K562 (cell line): ENCODE data around the gene HFE. TPM values are rescaled to one million over a fixed set of nuclear protein-coding genes. Genes with fewer than 3 reads are reported as not detected.
"Not testable (repeated sequence)": the region's sequence is repeated elsewhere in the genome, so short reads cannot be mapped to it uniquely, and the experiment has no call there.

ENCODE experiments used
- ARID1B ChIP-seq: fragments of 450-650 bp; IDR thresholded peaks from 2 replicates; pipeline ENCODE4 v1.6.1; 2016; ENCODE audit warnings: antibody characterized with exemption, mild to moderate bottlenecking, inconsistent platforms
- CREM ChIP-seq: IDR thresholded peaks from 2 replicates; pipeline ENCODE4 v1.6.1; 2014; ENCODE audit warnings: antibody characterized with exemption, low read depth
- JUN ChIP-seq, 2 experiments: sonication (generic) in 1 of 2; formaldehyde crosslinking in 1 of 2; IDR thresholded peaks; 2 replicates each; pipeline versions ENCODE4 v1.6.1 to v1.8.0; 2012 to 2022; ENCODE audit warnings: borderline replicate concordance in 2 of 2, mild to moderate bottlenecking in 2 of 2, improper control_type of control experiment in 1 of 2, low read depth in 1 of 2, low read length in 1 of 2, missing genetic modification reagents in 1 of 2
- KDM1A ChIP-seq, 2 experiments: fragments of 450-650 bp; IDR thresholded peaks; 2 replicates each; pipeline ENCODE4 v1.6.1; 2016; ENCODE audit warnings: mild to moderate bottlenecking in 2 of 2
- NCOR1 ChIP-seq: fragments of 450-650 bp; IDR thresholded peaks from 2 replicates; pipeline ENCODE4 v1.6.1; 2016; ENCODE audit warnings: mild to moderate bottlenecking, moderate library complexity
- NR2C1 ChIP-seq, 2 experiments: fragments of 450-650 bp; IDR thresholded peaks; 2 replicates each; pipeline ENCODE4 v1.6.1; 2017; ENCODE audit warnings: mild to moderate bottlenecking in 2 of 2, antibody characterized with exemption in 1 of 2, inconsistent platforms in 1 of 2, missing compliant biosample characterization in 1 of 2, missing genetic modification characterization in 1 of 2
- NR2C2 ChIP-seq, 2 experiments: fragments of 200-800 bp in 1 of 2; sonication (Bioruptor generic) in 1 of 2; sonication (generic) in 1 of 2; formaldehyde crosslinking in 1 of 2; IDR thresholded peaks; 2 replicates each; pipeline versions ENCODE4 v1.6.1 to v1.8.0; 2016 to 2022; ENCODE audit warnings: mild to moderate bottlenecking in 1 of 2, missing compliant biosample characterization in 1 of 2, missing genetic modification characterization in 1 of 2, missing genetic modification reagents in 1 of 2
- SMAD4 ChIP-seq: fragments of 250-450 bp; sonication (Bioruptor Pico); conservative IDR thresholded peaks from 2 replicates; pipeline ENCODE4 v1.8.0; 2021; ENCODE audit warnings: inconsistent platforms, mild to moderate bottlenecking, moderate library complexity
- SOX6 ChIP-seq: fragments of 450-650 bp; IDR thresholded peaks from 2 replicates; pipeline ENCODE4 v1.6.1; 2014; ENCODE audit warnings: mild to moderate bottlenecking
- STAT5A ChIP-seq: IDR thresholded peaks from 2 replicates; pipeline ENCODE4 v1.6.1; 2012; ENCODE audit warnings: low read length, inconsistent platforms, borderline replicate concordance
- TAF9B ChIP-seq: fragments of 450-650 bp; IDR thresholded peaks from 2 replicates; pipeline ENCODE4 v1.6.1; 2018; ENCODE audit warnings: mild to moderate bottlenecking; ENCODE audit not compliant: partially characterized antibody
- TRIM24 ChIP-seq, 2 experiments: fragments of 450-650 bp; IDR thresholded peaks; 2 replicates each; pipeline ENCODE4 v1.6.1; 2016
- ZNF644 ChIP-seq: fragments of 200-800 bp; sonication (Bioruptor generic); IDR thresholded peaks from 2 replicates; pipeline ENCODE4 v1.6.1; 2016; ENCODE audit warnings: low read depth, missing genetic modification characterization, missing compliant biosample characterization
- polyA plus RNA-seq, 8 experiments: library from polyadenylated mRNA; depleted of rRNA in 4 of 8; stranded (reverse) in 5 of 8; unstranded in 3 of 8; fragments of >200 nt; fragmentation: Nextera tagmentation in 2 of 8; fragmentation: Illumina TruSeq in 1 of 8; extraction: Ambion mirVana in 2 of 8; extraction: Trizol in 1 of 8; gene quantifications; 2 replicates each; pipeline versions ENCODE4 v1.2.1 to v1.2.3, GENCODE V29; 2011 to 2014; ENCODE audit warnings: inconsistent platforms in 1 of 8, missing spikeins in 1 of 8
- total RNA-seq, 7 experiments: library from RNA; depleted of rRNA in 6 of 7; stranded (reverse); fragments of >200 nt in 6 of 7; fragmentation: Illumina TruSeq in 2 of 7; extraction: Trizol in 2 of 7; gene quantifications; 2 replicates each; pipeline versions ENCODE4 v1.2.1 to v1.2.3, GENCODE V29; 2011 to 2021; ENCODE audit warnings: low replicate concordance in 1 of 7
- TF ChIP-seq, protein P1 (sequence below): sonication (generic); formaldehyde crosslinking; IDR thresholded peaks from 2 replicates; pipeline ENCODE4 v1.8.1; 2023; ENCODE audit warnings: mild to moderate bottlenecking, missing genetic modification reagents
- TF ChIP-seq, protein P2 (sequence below): fragments of 450-650 bp; IDR thresholded peaks from 2 replicates; pipeline ENCODE4 v1.6.1; 2016; ENCODE audit warnings: borderline replicate concordance
- TF ChIP-seq, protein P3 (sequence below): fragments of 450-650 bp; IDR thresholded peaks from 2 replicates; pipeline ENCODE4 v1.6.1; 2014; ENCODE audit warnings: low read depth, mild to moderate bottlenecking, moderate library complexity, borderline replicate concordance
- TF ChIP-seq, protein P4 (sequence below), 2 experiments: fragments of 450-650 bp in 1 of 2; sonication (generic) in 1 of 2; formaldehyde crosslinking in 1 of 2; IDR thresholded peaks in 1 of 2; conservative IDR thresholded peaks in 1 of 2; 2 replicates each; pipeline versions ENCODE4 v1.6.1 to v1.8.1; 2016 to 2023; ENCODE audit warnings: mild to moderate bottlenecking in 2 of 2, moderate library complexity in 2 of 2, inconsistent platforms in 1 of 2, missing genetic modification reagents in 1 of 2
- TF ChIP-seq, protein P5 (sequence below): fragments of 450-650 bp; IDR thresholded peaks from 2 replicates; pipeline ENCODE4 v1.6.1; 2016; ENCODE audit warnings: antibody characterized with exemption

The HFE gene
- total and polyA plus RNA-seq, 9 of the 15 experiments (the other 6 are each of a cell fraction or from before 2014, with no cell fraction given): 0.14 to 1.2 (median 0.76) TPM

DNA sequence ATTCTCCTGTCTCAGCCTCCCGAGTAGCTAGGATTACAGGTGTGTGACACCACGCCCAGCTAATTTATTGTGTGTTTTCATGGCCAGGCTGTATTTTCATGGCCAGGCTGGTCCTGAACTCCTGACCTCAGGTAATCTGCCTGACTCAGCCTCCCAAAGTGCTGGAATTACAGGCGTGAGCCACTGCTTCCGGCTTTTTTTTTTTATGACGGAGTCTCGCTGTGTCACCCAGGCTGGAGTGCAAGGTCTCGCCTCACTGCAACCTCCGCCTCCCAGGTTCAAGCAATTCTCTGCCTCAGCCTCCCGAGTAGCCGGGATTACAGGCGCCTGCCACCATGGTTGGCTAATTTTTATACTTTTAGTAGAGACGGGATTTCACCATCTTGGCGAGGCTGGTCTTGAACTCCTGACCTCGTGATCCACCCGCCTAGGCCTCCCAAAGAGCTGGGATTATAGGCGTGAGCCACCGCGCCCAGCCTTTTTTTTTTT lies 34.4 kb upstream of the HFE start (continued):
- 0 out of 2 replicates have a peak, but pooled peaks have one; percentile 58 for TF ChIP-seq NCOR1
- TF ChIP-seq, protein P1, sequence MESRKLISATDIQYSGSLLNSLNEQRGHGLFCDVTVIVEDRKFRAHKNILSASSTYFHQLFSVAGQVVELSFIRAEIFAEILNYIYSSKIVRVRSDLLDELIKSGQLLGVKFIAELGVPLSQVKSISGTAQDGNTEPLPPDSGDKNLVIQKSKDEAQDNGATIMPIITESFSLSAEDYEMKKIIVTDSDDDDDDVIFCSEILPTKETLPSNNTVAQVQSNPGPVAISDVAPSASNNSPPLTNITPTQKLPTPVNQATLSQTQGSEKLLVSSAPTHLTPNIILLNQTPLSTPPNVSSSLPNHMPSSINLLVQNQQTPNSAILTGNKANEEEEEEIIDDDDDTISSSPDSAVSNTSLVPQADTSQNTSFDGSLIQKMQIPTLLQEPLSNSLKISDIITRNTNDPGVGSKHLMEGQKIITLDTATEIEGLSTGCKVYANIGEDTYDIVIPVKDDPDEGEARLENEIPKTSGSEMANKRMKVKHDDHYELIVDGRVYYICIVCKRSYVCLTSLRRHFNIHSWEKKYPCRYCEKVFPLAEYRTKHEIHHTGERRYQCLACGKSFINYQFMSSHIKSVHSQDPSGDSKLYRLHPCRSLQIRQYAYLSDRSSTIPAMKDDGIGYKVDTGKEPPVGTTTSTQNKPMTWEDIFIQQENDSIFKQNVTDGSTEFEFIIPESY (CRISPR knock-in tag): peak; percentile 93
- peak; percentile 31 for TF ChIP-seq TAF9B
- TF ChIP-seq CREM: 0 out of 2 replicates have a peak, but pooled peaks have one; percentile 32
- TF ChIP-seq SOX6: 0 out of 2 replicates have a peak, but pooled peaks have one; percentile 36
- 0 out of 2 replicates have a peak, but pooled peaks have one; percentile 6 for TF ChIP-seq JUN (IDR thresholded peaks at IDR 0.05; ENCODE audit: borderline replicate concordance, low read depth, low read length)
- not testable (repeated sequence) for TF ChIP-seq JUN (CRISPR knock-in tag; IDR thresholded peaks at IDR 0.05; ENCODE audit: borderline replicate concordance); NR2C1 (IDR thresholded peaks at IDR 0.05); NR2C2 (CRISPR knock-in tag; IDR thresholded peaks at IDR 0.05)
- TF ChIP-seq, protein P2, sequence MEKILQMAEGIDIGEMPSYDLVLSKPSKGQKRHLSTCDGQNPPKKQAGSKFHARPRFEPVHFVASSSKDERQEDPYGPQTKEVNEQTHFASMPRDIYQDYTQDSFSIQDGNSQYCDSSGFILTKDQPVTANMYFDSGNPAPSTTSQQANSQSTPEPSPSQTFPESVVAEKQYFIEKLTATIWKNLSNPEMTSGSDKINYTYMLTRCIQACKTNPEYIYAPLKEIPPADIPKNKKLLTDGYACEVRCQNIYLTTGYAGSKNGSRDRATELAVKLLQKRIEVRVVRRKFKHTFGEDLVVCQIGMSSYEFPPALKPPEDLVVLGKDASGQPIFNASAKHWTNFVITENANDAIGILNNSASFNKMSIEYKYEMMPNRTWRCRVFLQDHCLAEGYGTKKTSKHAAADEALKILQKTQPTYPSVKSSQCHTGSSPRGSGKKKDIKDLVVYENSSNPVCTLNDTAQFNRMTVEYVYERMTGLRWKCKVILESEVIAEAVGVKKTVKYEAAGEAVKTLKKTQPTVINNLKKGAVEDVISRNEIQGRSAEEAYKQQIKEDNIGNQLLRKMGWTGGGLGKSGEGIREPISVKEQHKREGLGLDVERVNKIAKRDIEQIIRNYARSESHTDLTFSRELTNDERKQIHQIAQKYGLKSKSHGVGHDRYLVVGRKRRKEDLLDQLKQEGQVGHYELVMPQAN: peak; percentile 35; the same call in 1 of the 2 replicates
- peak; percentile 65 for TF ChIP-seq SMAD4
- TF ChIP-seq NR2C1 (tag; IDR thresholded peaks at IDR 0.05): peak; percentile 16; the same call in 1 of the 2 replicates
- 0 out of 2 replicates have a peak, but pooled peaks have one; percentile 6 for TF ChIP-seq STAT5A
- TF ChIP-seq, protein P3, sequence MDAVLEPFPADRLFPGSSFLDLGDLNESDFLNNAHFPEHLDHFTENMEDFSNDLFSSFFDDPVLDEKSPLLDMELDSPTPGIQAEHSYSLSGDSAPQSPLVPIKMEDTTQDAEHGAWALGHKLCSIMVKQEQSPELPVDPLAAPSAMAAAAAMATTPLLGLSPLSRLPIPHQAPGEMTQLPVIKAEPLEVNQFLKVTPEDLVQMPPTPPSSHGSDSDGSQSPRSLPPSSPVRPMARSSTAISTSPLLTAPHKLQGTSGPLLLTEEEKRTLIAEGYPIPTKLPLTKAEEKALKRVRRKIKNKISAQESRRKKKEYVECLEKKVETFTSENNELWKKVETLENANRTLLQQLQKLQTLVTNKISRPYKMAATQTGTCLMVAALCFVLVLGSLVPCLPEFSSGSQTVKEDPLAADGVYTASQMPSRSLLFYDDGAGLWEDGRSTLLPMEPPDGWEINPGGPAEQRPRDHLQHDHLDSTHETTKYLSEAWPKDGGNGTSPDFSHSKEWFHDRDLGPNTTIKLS: peak; percentile 40; the same call in 1 of the 2 replicates
- peak; percentile 20 to 62; a peak in 2 of 4 replicates for TF ChIP-seq TRIM24 (IDR thresholded peaks at IDR 0.05)
- TF ChIP-seq ARID1B: peak; percentile 76
- peak; percentile 72 for TF ChIP-seq NR2C2 (tag; IDR thresholded peaks at IDR 0.05)
- TF ChIP-seq, protein P4, sequence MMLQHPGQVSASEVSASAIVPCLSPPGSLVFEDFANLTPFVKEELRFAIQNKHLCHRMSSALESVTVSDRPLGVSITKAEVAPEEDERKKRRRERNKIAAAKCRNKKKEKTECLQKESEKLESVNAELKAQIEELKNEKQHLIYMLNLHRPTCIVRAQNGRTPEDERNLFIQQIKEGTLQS (IDR thresholded peaks at IDR 0.05): peak; percentile 73
- TF ChIP-seq, protein P4 (CRISPR knock-in tag; conservative IDR thresholded peaks at IDR 0.05): peak; percentile 66
- TF ChIP-seq KDM1A (IDR thresholded peaks at IDR 0.05): peak in 1 of 2 experiments; percentile 63; a peak in 1 of 4 replicates
- TF ChIP-seq, protein P5, sequence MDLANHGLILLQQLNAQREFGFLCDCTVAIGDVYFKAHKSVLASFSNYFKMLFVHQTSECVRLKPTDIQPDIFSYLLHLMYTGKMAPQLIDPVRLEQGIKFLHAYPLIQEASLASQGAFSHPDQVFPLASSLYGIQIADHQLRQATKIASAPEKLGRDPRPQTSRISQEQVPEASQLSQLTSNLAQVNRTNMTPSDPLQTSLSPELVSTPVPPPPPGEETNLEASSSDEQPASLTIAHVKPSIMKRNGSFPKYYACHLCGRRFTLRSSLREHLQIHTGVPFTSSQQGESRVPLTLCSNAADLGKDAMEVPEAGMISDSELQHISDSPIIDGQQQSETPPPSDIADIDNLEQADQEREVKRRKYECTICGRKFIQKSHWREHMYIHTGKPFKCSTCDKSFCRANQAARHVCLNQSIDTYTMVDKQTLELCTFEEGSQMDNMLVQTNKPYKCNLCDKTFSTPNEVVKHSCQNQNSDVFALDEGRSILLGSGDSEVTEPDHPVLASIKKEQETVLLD: peak; percentile 38; the same call in 1 of the 2 replicates
- peak; percentile 59; the same call in 1 of the 2 replicates for TF ChIP-seq ZNF644 (tag)
